NCI-H774 (cell line): ENCODE data around the gene HPGDS.
"Not testable (repeated sequence)": the region's sequence is repeated elsewhere in the genome, so short reads cannot be mapped to it uniquely, and the experiment has no call there.

Experiments used
- DNase-seq: peaks from one replicate; lab custom pipeline; 2025; lab: John Stamatoyannopoulos, UW

The HPGDS gene

GRCh38 chr4:94342694-94343093 is at the start of gene HPGDS:
Gene HPGDS, minus strand, starts transcription at chr4:94342836. Its CDS starts 8,207 bp downstream, at chr4:94334629.
- no peak for DNase-seq

GRCh38 chr4:94390804-94391410 is 48.3 kb upstream of the HPGDS start:
- DNase-seq = no peak

GRCh38 chr4:94389595-94390267 is 47.1 kb upstream of the HPGDS start:
- DNase-seq = no peak

GRCh38 chr4:94387965-94388364 is 45.3 kb upstream of the HPGDS start:
- DNase-seq = not testable (repeated sequence)

- DNase-seq = not testable (repeated sequence)
These were observed 42.8 kb upstream of the HPGDS start for GRCh38 chr4:94385452-94385851.

GRCh38 chr4:94382891-94383290 is 40.3 kb upstream of the HPGDS start:
- not testable (repeated sequence) for DNase-seq

GRCh38 chr4:94378047-94378446 is 35.4 kb upstream of the HPGDS start:
- no peak for DNase-seq

- DNase-seq = no peak
These were observed 34.7 kb upstream of the HPGDS start for GRCh38 chr4:94377294-94377693.

- DNase-seq = no peak
These were observed 32.7 kb upstream of the HPGDS start for GRCh38 chr4:94375364-94375763.

- DNase-seq = no peak
These were observed 31.1 kb upstream of the HPGDS start for GRCh38 chr4:94373752-94374151.

GRCh38 chr4:94372991-94373390 is 30.4 kb upstream of the HPGDS start:
- DNase-seq = no peak

- DNase-seq = no peak
These were observed 29.8 kb upstream of the HPGDS start for GRCh38 chr4:94372228-94372978.

GRCh38 chr4:94371290-94371689 is 28.7 kb upstream of the HPGDS start:
- no peak for DNase-seq

- no peak for DNase-seq
These were observed 28.1 kb upstream of the HPGDS start for GRCh38 chr4:94370533-94371254.

- DNase-seq = no peak
These were observed 26.4 kb upstream of the HPGDS start for GRCh38 chr4:94369046-94369445.

GRCh38 chr4:94368459-94368858 is 25.8 kb upstream of the HPGDS start:
- no peak for DNase-seq

GRCh38 chr4:94365304-94365703 is 22.7 kb upstream of the HPGDS start:
- DNase-seq = no peak

- no peak for DNase-seq
These were observed 21.9 kb upstream of the HPGDS start for GRCh38 chr4:94364527-94364926.

GRCh38 chr4:94363136-94363655 is 20.6 kb upstream of the HPGDS start:
- no peak for DNase-seq

- DNase-seq = no peak
These were observed 17.2 kb upstream of the HPGDS start for GRCh38 chr4:94359838-94360237.

GRCh38 chr4:94359221-94359620 is 16.6 kb upstream of the HPGDS start:
- DNase-seq = no peak

GRCh38 chr4:94358101-94358500 is 15.5 kb upstream of the HPGDS start:
- no peak for DNase-seq
